AG09309 (cell line): ENCODE data around the gene EXOC7.
A peak's percentile ranks its signal among the peaks of the same experiment; 100 is the strongest.

ENCODE experiments used
- DNase-seq: peaks from one replicate; pipeline ENCODE4 v3.0.0-alpha.2; 2010; ENCODE audit warnings: low read depth
- H3K4me3 ChIP-seq: 2 replicates; pipeline ENCODE4 v1.5.1; 2011; ENCODE audit warnings: mild to moderate bottlenecking, low read depth, low read length, moderate library complexity; ENCODE audit not compliant: control insufficient read depth
- CTCF ChIP-seq: IDR thresholded peaks from 2 replicates; pipeline ENCODE4 v1.5.1; 2011; ENCODE audit warnings: mild to moderate bottlenecking, low read depth, low read length, inconsistent platforms; ENCODE audit not compliant: insufficient read depth, control insufficient read depth; ENCODE audit errors: missing control alignments

The EXOC7 gene

GRCh38 chr17:76141212-76142038 lies 37.8 kb upstream of the EXOC7 start, which contains the start of gene FOXJ1:
Gene FOXJ1, minus strand, starts transcription at chr17:76141245. Its CDS starts 850 bp downstream, at chr17:76140395.
- peak within 1 kb of the TSS; percentile 64 for H3K4me3 ChIP-seq
- DNase-seq: peak; percentile 28

DNA sequence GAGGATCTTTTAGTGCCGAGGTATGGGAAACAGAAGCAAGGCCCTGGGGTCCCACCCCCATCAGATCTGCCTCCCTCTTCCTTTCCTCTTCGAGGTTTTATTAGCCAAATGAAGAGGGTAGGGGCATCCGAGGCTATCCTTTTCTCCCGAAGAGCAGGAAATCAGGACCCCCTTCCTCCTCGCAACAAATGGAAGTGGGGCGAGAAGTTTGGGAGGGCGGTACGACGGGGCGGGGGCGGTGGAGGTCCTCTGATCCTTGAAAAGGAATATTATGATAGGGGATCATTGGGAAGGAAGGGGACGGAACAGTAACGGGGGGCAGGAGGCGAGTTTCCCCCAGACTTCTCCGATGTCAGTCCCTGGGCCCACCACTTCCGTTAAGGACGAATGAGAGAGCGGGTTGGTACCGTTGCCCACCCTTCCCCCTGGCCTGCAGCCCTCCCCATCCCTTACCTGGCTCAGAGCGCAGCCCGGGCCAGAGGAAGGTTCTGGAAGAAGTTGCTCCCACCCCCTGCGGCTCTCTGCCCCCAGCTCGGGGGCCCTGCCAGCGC lies 37.1 kb upstream of the EXOC7 start:
- TF ChIP-seq CTCF: no peak
- no peak for DNase-seq
- peak overlapping the region; percentile 64 for H3K4me3 ChIP-seq

More at GRCh38 chr17:76141212-76142038, 37.8 kb upstream of the EXOC7 start, which contains the start of gene FOXJ1:
- no peak for TF ChIP-seq CTCF

GRCh38 chr17:76139801-76140660 lies 36.4 kb upstream of the EXOC7 start:
- H3K4me3 ChIP-seq: no peak overlapping the region
- no peak for DNase-seq
- no peak for TF ChIP-seq CTCF

- TF ChIP-seq CTCF: no peak
Observed at GRCh38 chr17:76138896-76139752, 35.5 kb upstream of the EXOC7 start.

DNA sequence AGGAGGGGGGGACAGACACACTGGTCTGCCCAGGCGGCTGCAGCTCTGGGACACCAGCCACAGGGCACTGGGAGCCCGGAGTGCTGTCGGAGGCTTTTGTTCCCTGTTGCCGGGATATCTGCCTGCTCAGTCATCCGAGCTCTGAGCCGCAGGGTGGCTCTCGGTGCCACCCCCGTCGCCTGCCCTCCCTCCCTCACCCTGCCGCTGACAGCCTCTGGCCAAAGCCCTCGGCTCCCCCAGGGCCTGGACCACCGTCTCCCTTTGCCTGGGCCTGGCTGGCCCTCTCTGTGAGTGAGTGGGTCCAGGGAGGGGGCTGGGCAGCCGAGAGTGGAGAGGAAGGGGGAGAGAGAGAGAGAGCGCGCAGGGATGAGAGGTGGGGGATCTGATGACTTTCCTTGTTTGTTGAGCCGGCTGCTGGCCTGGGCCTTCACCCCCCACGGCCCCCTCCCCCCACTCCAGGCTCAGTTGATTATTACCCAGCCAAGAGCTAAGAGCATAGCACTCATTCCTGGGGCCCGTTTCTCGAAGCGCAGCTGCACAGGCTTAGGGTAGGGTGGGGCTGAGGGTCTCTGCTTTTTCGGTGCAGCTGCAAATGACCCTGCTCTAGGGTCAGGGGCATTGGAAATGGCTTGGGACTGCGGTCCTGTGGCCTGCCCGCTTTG lies 34.8 kb upstream of the EXOC7 start:
- no peak overlapping the region for H3K4me3 ChIP-seq
- no peak for TF ChIP-seq CTCF
- DNase-seq: no peak

More at GRCh38 chr17:76138896-76139752, 35.5 kb upstream of the EXOC7 start:
- DNase-seq: no peak
- H3K4me3 ChIP-seq: no peak overlapping the region
